Sigmoid colon (tissue), 7 donors: ENCODE data around the gene SGTB. TPM values are rescaled to one million over a fixed set of nuclear protein-coding genes. Genes with fewer than 3 reads are reported as not detected.

ENCODE experiments used
- DNase-seq: peaks from one replicate; pipeline ENCODE4 v3.0.0-alpha.2; 2019
- H3K27ac ChIP-seq, 4 donors: fragments of 200-600 bp; sonication (generic); one replicate each; pipeline ENCODE4 v1.5.1; 2016 to 2019; ENCODE audit warnings: mild to moderate bottlenecking in 1 of 4
- H3K27me3 ChIP-seq, 3 donors: fragments of 200-600 bp; sonication (generic); one replicate each; pipeline ENCODE4 v1.5.1; 2019; ENCODE audit warnings: mild to moderate bottlenecking in 1 of 3
- H3K36me3 ChIP-seq, 4 donors: fragments of 200-600 bp; sonication (generic); one replicate each; pipeline ENCODE4 v1.5.1; 2016 to 2019
- H3K4me1 ChIP-seq, 4 donors: fragments of 200-600 bp; sonication (generic); one replicate each; pipeline ENCODE4 v1.5.1; 2017 to 2019
- H3K4me3 ChIP-seq, 4 donors: fragments of 200-600 bp; sonication (generic); one replicate each; pipeline ENCODE4 v1.5.1; 2017 to 2019; ENCODE audit warnings: mild to moderate bottlenecking in 2 of 4, moderate library complexity in 1 of 4
- H3K9me3 ChIP-seq, 4 donors: fragments of 200-600 bp in 3 of 4; sonication (generic) in 3 of 4; one replicate each; pipeline versions ENCODE4 v1.5.1 to v1.6.1; 2013 to 2019
- EP300 ChIP-seq, 4 donors: sonication (generic); formaldehyde crosslinking; IDR thresholded peaks; one replicate each; pipeline ENCODE4 v1.6.1; 2017; ENCODE audit warnings: antibody characterized with exemption in 4 of 4
- POLR2A ChIP-seq, 2 donors: fragments of 450-650 bp; IDR thresholded peaks; one replicate each; pipeline ENCODE4 v1.6.1; 2016; ENCODE audit warnings: antibody characterized with exemption in 2 of 2, mild to moderate bottlenecking in 2 of 2, moderate library complexity in 2 of 2
- POLR2AphosphoS5 ChIP-seq, 4 donors: sonication (generic); formaldehyde crosslinking; IDR thresholded peaks; one replicate each; pipeline ENCODE4 v1.6.1; 2017; ENCODE audit warnings: antibody characterized with exemption in 4 of 4
- WGBS, 2 donors: extraction: QIAGEN DNeasy Blood & Tissue Kit; methylation state at CpG; one replicate each; pipeline ENCODE4 v1.1.7; 2013; 5-methylcytosine and 5-hydroxymethylcytosine counted together
- intact Hi-C: fragments of 100-400 bp; cut with DNase I; formaldehyde crosslinking; loops from one replicate; pipeline ENCODE4 v1.15.1; 2023
- polyA plus RNA-seq, 3 donors: library from polyadenylated mRNA; stranded (reverse); fragments of 200-250 nt; gene quantifications; one replicate each; pipeline ENCODE4 v1.2.3, GENCODE V29; 2013
- total RNA-seq, 4 donors: library from RNA; depleted of rRNA; stranded (reverse); fragments of >200 nt; gene quantifications; one replicate each; pipeline ENCODE4 v1.1.0, GENCODE V29; 2016
- TF ChIP-seq, protein P1 (sequence below), 4 experiments: fragments of 450-650 bp in 3 of 4; fragments of 200-600 bp in 1 of 4; IDR thresholded peaks; one replicate each; pipeline ENCODE4 v1.5.1; 2016 to 2019; ENCODE audit warnings: antibody characterized with exemption in 4 of 4, mild to moderate bottlenecking in 3 of 4, moderate library complexity in 2 of 4
- donor health status: healthy with polysubstance abuse.
- donor health status: Bipolar disorder and iron deficiency.
- donor health status: healthy.

SGTB gene
- total and polyA plus RNA-seq, 7 donors: 1.2 to 13.9 (median 10.2) TPM

DNA sequence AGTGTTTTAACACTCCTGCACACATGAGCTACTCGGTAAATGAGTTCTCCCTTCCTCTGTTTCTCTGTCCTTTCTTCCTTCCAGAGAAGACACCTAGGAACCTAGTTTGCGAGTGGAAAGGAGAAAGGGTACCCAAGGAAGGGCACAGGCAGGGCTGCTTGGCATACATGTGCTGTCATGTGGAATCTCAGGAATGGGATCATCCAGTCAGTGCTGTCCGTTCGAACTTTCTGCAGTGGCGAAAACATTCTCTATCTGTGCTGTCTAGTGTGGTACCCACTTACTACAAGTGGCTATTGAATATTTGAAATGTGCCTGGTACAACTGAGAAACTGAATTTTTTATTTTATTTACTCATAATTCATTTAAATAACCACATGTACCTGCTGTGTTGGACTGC lies 28.0 kb upstream of the SGTB start:
- H3K27me3 ChIP-seq: no peaks in the 10 kb centered on the region
- H3K27ac ChIP-seq: no peak overlapping the region
- TF ChIP-seq POLR2A (IDR thresholded peaks at IDR 0.05): no peak
- TF ChIP-seq, protein P1, sequence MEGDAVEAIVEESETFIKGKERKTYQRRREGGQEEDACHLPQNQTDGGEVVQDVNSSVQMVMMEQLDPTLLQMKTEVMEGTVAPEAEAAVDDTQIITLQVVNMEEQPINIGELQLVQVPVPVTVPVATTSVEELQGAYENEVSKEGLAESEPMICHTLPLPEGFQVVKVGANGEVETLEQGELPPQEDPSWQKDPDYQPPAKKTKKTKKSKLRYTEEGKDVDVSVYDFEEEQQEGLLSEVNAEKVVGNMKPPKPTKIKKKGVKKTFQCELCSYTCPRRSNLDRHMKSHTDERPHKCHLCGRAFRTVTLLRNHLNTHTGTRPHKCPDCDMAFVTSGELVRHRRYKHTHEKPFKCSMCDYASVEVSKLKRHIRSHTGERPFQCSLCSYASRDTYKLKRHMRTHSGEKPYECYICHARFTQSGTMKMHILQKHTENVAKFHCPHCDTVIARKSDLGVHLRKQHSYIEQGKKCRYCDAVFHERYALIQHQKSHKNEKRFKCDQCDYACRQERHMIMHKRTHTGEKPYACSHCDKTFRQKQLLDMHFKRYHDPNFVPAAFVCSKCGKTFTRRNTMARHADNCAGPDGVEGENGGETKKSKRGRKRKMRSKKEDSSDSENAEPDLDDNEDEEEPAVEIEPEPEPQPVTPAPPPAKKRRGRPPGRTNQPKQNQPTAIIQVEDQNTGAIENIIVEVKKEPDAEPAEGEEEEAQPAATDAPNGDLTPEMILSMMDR (IDR thresholded peaks at IDR 0.05): no peak
- TF ChIP-seq EP300 (IDR thresholded peaks at IDR 0.05): no peak
- no peak for TF ChIP-seq POLR2AphosphoS5 (IDR thresholded peaks at IDR 0.05)
- no peaks in the 10 kb centered on the region for H3K36me3 ChIP-seq
- WGBS, 2 donors: 97 to 99% methylated on average over 5 of the region's 5 CpGs
- no peaks in the 10 kb centered on the region for H3K4me1 ChIP-seq
- intact Hi-C loops: no loop called here
- no peak for DNase-seq
- no peaks in the 10 kb centered on the region for H3K9me3 ChIP-seq
- H3K4me3 ChIP-seq: no peak overlapping the region

DNA sequence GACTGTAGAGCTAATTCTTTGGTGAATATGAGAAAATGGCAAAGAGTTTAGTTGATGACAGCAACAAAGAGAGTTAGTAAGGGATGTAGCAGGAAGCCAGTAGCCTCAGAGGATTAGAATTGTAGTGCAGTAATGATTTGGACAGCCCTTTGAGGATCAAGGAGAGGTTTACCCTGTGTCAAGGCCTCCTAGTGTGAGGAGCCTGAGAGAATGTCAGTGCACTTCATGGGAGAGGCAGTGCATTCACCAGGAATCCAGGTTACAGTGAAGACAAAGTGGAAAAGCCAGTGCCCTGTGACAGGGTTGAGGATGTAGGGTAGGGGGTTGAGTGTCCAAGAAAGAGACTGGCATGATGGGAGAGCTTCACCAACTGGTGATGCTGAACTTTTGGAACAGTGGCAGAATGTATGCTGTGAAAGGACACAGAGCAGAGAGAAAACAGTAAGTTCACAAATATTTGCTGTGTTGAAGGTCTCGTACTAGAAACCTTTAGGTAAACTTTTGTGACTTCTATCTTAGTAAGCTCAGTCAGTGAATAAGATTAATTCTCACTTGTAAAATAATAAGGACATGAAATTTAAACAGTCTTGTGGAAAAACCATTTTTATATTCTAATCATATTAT lies 27.4 kb upstream of the SGTB start:
- no peak for TF ChIP-seq POLR2AphosphoS5 (IDR thresholded peaks at IDR 0.05)
- TF ChIP-seq, protein P1 (IDR thresholded peaks at IDR 0.05): no peak
- no peak for TF ChIP-seq EP300 (IDR thresholded peaks at IDR 0.05)
- no peak for TF ChIP-seq POLR2A (IDR thresholded peaks at IDR 0.05)
- intact Hi-C loops: no loop called here
- Histone ChIP-seq H3K4me3 (no peak overlapping the region), H3K27me3 (no peaks in the 10 kb centered on the region), H3K9me3 (no peaks in the 10 kb centered on the region), H3K4me1 (no peaks in the 10 kb centered on the region), H3K27ac (no peak overlapping the region), H3K36me3 (no peaks in the 10 kb centered on the region)
- no peak for DNase-seq
- WGBS, 2 donors: 94 to 97% methylated on average over 1 of the region's 1 CpG

DNA sequence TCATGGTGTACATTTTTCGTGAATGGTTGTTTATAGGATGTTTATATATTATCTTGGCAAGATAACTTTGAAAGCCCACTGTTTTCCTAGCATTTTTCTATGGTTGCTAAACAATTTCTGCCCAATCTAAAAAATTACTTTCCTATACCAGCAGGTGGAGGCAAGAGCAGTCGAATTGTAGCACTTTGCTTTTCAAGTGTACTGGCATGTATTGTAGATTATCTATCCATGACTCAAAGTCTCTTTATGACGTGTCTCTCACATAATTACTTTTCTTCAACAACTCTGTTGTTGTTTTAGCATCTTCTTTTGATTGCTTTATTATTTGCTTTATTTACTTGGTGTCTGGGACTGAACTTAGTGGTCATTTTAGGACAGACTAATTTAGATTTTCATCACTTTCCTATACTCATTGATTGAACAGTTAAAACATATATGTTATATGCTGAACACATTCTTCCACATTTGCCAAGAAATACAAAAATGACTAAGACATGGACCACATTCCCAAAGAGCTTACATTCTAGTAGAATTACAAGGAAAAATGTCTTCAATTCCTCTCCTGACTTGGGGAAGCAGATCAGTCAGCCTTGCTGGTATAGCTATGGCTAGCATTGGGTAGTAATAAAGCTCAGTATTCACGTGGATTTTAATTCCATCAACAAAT lies 20.8 kb upstream of the SGTB start:
- no peaks in the 10 kb centered on the region for H3K4me1 ChIP-seq
- TF ChIP-seq POLR2A (IDR thresholded peaks at IDR 0.05): no peak
- TF ChIP-seq, protein P1 (IDR thresholded peaks at IDR 0.05): peak in 3 of 4 experiments; percentile 36 to 46 (median 46)
- no peak overlapping the region for H3K4me3 ChIP-seq
- H3K36me3 ChIP-seq: no peaks in the 10 kb centered on the region
- no peak for DNase-seq
- H3K27ac ChIP-seq: no peak overlapping the region
- H3K9me3 ChIP-seq: no peaks in the 10 kb centered on the region
- intact Hi-C loops: loop anchor here (5.0 kb wide), 1 partner anchor 185 kb away; the partner anchor contains the start of gene ERBIN
- WGBS, 2 donors: 18 to 35% methylated on average over 4 of the region's 4 CpGs
- no peaks in the 10 kb centered on the region for H3K27me3 ChIP-seq

DNA sequence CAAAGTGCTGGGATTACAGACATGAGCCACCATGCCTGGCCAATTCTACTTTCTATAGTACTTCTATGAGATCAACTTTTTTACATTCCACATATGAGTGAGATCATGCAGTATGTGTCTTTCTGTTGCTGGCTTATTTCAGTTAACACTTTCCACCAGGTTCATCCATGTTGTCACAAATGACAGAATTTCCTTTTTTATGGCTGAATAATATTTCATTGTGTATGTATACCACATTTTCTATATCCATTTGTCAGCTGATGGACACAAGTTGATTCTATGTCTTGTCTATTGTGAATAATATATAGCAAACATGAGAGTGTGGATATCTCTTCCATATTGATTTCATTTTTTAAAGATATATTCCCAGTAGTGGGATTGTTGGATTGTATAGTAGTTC lies 17.3 kb upstream of the SGTB start:
- Histone ChIP-seq H3K9me3 (no peaks in the 10 kb centered on the region), H3K27ac (no peak overlapping the region), H3K36me3 (no peaks in the 10 kb centered on the region), H3K4me1 (no peaks in the 10 kb centered on the region), H3K4me3 (no peak overlapping the region), H3K27me3 (no peaks in the 10 kb centered on the region)
- intact Hi-C loops: no loop called here
- DNase-seq: no peak
- TF ChIP-seq, protein P1 (IDR thresholded peaks at IDR 0.05): no peak
- no peak for TF ChIP-seq POLR2AphosphoS5 (IDR thresholded peaks at IDR 0.05)
- TF ChIP-seq EP300 (IDR thresholded peaks at IDR 0.05): no peak
- no peak for TF ChIP-seq POLR2A (IDR thresholded peaks at IDR 0.05)
